Embryonic facial prominence (tissue), 1 donor: Measurements from ENCODE around the gene TAB2.
"Not testable (repeated sequence)": the region's sequence is repeated elsewhere in the genome, so short reads cannot be mapped to it uniquely, and the experiment has no call there.

Experiments
- DNase-seq: peaks from one replicate; pipeline ENCODE4 v3.0.0-alpha.2; 2016; ENCODE audit errors: extremely low spot score

The TAB2 gene

DNA sequence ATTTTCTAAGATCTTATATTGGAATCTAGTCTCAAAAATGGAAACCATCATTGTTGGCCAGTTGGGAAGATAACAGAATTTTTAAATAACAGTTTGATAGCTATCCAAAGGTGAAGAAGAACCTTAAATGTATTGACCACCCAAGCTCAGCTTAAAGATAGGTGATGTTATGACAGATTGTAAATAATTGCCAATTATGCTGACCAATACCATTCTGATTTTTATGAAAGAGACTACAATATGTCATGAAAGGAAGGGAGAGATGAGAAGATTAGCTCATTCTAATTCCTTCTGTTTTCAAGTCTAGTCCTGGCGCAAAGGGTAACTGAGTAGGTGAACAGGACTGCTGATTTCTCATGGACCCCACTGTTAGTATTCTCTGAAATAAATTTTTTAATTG is 5.7 kb upstream of the TAB2 start:
- no peak for DNase-seq

GRCh38 chr6:149313070-149313469 is 4.4 kb upstream of the TAB2 start:
- DNase-seq = no peak

DNA sequence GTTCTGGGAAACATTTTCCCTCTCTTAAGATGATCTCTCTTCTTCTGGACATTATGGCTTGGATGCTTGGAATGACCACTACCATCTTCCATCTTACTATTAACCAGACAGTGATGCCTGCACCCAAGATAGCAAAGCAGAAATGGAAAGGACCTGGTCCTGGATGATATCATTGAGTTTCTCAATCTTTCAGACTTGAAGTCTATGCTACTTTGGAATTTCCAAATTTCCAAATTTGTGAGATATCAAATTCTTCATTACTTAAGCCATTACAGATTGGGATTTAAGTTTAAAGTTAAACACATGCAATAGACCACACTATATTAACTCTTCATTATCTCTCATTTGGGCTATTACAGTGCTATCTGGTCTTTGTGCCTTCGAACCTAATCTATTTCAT is 3.7 kb upstream of the TAB2 start:
- no peak for DNase-seq

GRCh38 chr6:149314325-149314905 is 3.1 kb upstream of the TAB2 start:
- DNase-seq = no peak

- DNase-seq = no peak
Measured at GRCh38 chr6:149316108-149316727, 1.3 kb upstream of the TAB2 start.

DNA sequence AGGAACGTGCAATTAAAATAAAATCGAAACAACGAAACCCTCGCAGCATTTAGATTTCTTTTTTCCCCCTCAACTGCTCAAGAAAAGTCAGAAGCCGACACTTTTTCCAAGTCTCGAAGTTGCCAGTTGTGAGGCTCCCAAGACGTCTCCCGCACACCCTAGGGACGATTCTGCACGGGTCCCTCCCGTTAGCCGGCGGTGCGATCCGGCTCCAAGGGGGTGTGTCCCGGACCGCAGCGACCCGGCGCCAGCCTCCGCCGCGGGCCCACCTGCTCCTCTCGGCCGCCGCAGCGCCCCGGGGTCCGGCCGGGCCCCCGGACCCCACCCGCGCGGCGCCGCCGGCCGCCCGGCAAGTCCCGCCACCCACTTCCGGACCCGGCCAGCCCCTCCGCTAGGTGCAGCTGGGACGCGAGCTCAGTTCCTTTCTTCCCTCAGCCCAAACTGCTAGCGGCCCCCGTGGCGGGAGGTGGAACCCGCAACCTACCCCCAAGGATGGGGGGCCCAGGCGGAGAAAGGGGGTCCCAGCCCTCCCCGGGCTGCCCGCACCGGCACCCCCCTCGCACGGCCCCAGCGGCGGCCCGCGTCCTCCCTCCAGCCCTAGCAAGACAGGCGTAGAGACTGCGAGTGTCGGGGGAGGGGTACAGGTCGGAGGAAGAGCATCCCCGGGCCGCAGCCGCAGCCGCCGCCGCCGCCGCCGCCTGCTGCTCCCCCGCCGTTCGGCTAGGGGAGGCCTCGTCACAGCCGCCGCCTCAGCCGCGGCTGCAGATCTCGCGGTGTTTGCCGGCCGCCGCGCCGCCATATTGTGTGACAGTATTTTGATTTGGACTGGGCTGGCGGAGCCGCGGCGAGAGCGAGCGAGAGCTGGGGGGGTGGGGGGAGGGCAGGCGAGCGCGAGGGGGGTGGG is 520 bp upstream of the TAB2 start:
- DNase-seq = peak; percentile 89

GRCh38 chr6:149318581-149319286 is 1.2 kb downstream of the TAB2 start:
- DNase-seq = no peak

DNA sequence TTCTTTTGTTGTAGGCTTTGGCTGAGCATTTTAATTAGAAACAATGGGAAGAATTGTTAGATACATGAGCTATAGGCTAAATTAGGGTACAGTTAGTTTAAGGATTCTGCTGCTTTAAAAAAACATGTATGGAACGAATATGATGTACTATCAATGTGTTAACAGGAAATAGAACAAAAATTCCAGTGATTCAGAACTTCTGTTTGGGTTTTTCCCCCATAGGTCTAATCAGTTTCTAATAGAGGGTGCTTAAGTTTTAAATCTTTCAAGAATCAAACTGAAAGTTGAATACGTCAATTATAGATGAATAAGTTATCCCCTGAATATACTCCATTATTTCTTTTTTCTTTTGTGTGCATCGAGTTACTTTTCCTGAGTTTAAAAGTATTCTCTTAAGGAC is 1.9 kb downstream of the TAB2 start:
- DNase-seq = no peak

DNA sequence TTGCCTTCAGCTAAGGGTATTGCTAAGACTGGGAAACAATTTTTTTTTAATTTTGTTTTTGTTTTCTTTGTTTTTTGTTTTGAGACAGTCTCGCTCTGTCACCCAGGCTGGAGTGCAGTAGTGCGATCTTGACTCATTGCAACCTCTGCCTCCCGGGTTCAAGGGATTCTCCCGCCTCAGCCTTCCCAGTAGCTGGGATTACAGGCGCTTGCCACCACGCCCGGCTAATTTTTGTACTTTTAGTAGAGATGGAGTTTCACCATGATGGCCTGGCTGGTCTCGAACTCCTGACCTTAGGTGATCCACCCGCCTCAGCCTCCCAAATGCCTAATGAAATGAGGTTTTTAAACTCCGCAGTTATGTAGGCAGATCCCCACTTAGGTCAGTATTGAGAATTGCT is 2.5 kb downstream of the TAB2 start:
- not testable (repeated sequence) for DNase-seq

DNA sequence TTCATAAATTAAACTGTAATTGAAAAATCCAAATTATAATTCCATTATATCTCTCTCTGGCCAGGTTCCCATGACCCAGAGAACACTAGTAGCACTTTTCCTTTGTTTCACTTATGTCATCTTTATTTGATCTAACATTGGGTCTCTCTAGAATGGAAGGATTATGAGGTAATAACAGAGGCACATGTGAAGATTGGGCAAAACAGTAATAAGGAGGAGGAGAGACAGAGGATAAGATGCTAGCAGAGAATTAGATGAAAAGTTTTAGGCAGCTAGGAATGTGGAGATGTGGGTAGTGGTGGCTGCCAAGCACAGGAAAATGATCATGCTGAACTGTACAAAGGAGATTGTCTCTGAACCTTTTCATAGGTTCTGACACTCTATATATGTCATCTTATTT is 3.3 kb downstream of the TAB2 start:
- no peak for DNase-seq

DNA sequence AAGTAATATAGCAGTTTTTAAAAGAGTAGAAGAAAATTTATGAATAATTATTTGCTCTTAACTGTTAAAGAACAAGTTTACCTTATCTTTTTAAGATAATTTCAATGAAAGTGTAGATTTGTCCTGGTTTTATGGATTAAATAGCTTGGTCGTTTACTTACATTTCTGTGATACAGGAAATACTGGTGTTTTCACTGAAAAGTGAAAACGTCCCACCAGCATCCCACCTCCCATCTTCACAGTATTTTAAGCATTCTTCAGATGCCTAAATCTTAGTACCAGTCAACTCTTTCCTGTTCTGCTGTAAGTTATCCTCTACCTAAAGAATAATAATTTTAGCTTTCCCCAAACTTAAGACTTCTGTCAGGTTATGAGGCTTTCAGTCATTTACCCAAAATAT is 5.8 kb downstream of the TAB2 start:
- DNase-seq = no peak

DNA sequence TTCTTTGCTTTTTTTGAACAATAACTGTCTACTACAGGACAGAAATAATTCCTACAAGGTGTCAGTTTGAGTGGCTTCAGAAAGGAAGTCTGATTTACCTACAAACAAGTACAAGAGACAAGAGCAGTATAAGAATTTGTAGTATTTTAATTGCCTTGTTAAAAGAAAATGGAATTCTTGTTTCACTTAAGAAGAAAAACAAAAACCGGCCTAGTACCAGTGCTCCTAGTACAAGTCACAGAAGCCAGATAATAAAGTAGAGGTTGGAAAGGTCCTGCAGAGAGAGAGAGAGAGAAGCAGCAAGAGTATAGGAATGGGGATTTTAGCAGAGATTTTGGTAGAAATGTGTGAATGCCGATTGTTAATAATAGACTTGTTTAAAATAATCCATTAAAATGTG is 6.4 kb downstream of the TAB2 start:
- DNase-seq = no peak

DNA sequence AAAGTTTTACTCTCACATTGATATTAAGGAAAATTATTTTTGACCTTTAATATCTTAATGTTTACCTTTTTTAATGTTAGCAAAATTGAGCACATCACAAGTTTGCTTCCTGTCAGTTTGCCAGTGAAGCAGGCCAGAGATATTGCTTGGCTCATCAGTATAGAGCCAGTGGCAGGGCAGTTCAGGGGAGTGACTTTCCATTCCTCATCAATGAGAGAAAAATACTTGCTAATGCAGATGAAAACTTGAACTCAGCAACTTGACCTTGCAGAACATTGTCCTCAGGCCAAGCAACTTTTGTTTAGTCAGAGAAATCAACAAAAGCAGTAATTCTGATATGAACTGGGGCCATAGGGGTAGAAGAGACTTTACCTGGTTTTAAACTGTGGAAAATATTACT is 6.9 kb downstream of the TAB2 start:
- DNase-seq = no peak

DNA sequence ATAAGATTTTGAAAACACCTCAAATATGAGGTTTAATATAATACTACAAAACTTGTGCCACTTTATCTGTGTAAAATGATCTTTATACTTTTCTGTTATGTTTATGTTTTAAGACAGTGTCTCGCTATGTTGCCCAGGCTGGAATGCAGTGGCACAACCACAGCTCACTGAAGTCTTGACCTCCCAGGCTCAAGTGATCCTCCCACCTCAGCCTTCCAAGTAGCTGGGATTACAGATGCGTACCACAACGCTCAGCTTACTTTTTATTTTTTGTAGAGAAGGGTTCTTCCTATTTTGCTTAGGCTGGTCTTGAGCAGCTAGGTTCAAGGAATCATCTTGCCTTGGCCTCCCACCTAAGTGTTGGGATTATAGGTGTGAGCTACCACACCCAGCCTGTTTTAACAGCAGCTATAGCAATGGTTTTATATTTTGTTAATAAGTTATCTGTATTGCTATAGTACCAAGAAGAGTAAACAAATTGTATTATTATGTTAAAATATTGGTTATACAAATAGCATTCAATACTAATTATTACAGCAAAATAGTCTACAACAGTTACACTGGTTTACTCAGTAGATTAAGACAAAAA is 8.2 kb downstream of the TAB2 start:
- no peak for DNase-seq

GRCh38 chr6:149327638-149328037 is 10.1 kb downstream of the TAB2 start:
- DNase-seq = no peak

DNA sequence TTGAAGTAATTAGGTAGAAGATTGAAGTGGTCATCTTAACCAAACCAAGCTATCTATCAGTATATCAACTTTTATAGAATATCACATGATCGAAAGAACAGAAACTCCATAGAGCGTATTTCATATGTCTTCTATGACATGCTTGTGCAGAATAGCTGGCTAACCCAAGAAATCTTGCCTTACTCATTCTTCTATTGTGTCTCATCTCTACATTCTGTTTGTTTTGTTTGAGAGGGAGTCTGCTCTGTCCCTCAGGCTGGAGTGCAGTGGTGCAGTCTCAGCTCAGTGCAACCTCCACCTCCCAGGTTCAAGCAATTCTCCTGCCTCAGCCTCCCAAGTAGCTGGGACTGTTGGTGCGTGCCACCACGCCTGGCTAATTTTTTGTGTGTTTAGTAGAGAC is 10.6 kb downstream of the TAB2 start:
- no peak for DNase-seq

DNA sequence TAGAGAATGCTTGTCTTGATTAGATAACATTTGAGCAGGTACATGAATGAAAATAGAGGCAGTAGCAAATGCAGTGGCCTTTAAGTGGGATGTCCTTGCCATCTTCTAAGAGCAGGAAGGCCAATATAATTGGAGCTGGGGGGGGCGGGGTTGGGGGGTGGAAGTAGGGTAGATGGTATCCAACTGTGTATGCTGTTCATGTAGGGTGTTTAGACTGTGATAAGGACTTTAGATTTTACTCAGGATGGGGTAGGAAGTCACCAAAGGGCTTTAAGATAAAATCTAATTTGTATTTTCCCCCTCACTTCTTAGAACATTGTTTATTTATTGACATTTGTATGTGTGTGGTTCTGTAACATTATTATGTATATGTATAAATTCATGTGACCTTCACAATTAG is 12.0 kb downstream of the TAB2 start:
- no peak for DNase-seq

GRCh38 chr6:149330133-149330532 is 12.6 kb downstream of the TAB2 start:
- DNase-seq = no peak

- DNase-seq = no peak
Measured at GRCh38 chr6:149331043-149331807, 13.7 kb downstream of the TAB2 start.

DNA sequence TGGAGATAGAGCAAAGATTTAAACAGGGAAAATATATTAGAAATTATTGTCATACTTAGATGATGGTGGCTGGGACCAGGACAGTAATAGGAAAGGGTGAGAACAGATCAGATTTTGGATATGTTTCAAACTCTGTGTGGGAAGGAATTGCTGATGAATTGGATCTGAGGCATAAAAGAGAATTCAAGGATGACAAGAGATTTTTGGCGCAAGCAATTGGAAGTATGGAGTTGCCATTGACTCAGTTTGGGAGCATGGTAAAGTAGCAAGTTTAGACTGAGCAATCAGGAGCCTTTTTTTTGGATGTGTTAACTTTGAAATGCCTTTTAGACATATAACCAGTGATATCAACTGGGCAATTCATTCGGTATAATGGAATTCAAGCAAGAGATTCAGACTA is 14.4 kb downstream of the TAB2 start:
- DNase-seq = no peak

DNA sequence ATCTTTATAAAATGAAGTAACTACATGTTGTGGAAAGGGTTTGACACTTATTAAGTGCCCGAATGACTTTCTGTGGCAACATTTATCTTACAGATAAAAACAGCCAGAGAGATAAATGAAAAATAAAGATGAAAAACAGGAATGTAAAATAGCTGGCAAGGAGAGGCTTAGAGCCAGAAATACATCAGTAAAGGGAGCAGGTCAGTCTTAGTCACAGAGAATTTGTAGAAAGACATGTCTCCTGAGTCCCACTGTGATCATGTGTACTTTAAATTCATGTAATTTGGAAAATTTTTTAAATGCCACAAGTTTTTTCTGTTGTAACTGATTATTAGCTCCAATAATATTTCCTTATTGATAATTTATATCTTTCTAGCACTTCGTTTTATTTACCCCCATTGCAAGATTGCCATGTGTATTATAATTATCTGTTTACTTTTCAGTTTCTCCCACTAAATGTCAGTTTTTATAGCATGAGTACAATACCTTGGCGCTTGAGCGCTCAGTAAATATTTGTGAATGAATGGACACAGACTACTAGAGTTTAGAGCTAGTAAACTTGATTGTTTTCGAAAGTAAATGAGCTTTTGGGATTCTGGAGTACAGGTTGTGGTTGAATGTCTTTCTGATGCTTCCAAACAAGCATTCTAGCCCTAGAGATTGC is 15.2 kb downstream of the TAB2 start:
- DNase-seq = no peak
